Memory B cell (primary cell): ENCODE data around the gene CTNND2.

Source experiments
- ATAC-seq: fragments of 150-1000 bp; cut with Tn5 transposase; 2 replicates; pipeline ENCODE4 v1.10.0; 2021; ENCODE audit warnings: low read depth, mild to moderate bottlenecking, moderate library complexity
- DNase-seq, 2 donors: peaks; one replicate each; pipeline ENCODE4 v3.0.0; 2022; ENCODE audit warnings: low spot score in 2 of 2
- H3K27ac Mint-ChIP-seq: one replicate; pipeline ENCODE4 v1.8.0; 2022; ENCODE audit warnings: mild to moderate bottlenecking, moderate library complexity, mixed read lengths
- H3K27me3 Mint-ChIP-seq: one replicate; pipeline ENCODE4 v1.8.0; 2022; ENCODE audit warnings: mixed read lengths
- H3K36me3 Mint-ChIP-seq: one replicate; pipeline ENCODE4 v1.8.0; 2022; ENCODE audit warnings: mild to moderate bottlenecking, mixed read lengths
- H3K4me1 Mint-ChIP-seq: one replicate; pipeline ENCODE4 v1.8.0; 2022; ENCODE audit warnings: mixed read lengths
- H3K4me3 Mint-ChIP-seq: one replicate; pipeline ENCODE4 v1.8.0; 2022; ENCODE audit warnings: mild to moderate bottlenecking, moderate library complexity, mixed read lengths
- H3K9me3 Mint-ChIP-seq: one replicate; pipeline ENCODE4 v1.8.0; 2022; ENCODE audit warnings: mixed read lengths

Gene CTNND2

GRCh38 chr5:11785771-11786352 lies 118.4 kb downstream of the CTNND2 start:
- no peak overlapping the region for H3K27ac Mint-ChIP-seq
- DNase-seq = no peak
- H3K4me3 Mint-ChIP-seq = no peak overlapping the region
- ATAC-seq = no peak
- H3K9me3 Mint-ChIP-seq = peaks cover 1% of the 10 kb centered on the region
- H3K4me1 Mint-ChIP-seq = no peaks in the 10 kb centered on the region
- H3K27me3 Mint-ChIP-seq = no peaks in the 10 kb centered on the region
- no peaks in the 10 kb centered on the region for H3K36me3 Mint-ChIP-seq

DNA sequence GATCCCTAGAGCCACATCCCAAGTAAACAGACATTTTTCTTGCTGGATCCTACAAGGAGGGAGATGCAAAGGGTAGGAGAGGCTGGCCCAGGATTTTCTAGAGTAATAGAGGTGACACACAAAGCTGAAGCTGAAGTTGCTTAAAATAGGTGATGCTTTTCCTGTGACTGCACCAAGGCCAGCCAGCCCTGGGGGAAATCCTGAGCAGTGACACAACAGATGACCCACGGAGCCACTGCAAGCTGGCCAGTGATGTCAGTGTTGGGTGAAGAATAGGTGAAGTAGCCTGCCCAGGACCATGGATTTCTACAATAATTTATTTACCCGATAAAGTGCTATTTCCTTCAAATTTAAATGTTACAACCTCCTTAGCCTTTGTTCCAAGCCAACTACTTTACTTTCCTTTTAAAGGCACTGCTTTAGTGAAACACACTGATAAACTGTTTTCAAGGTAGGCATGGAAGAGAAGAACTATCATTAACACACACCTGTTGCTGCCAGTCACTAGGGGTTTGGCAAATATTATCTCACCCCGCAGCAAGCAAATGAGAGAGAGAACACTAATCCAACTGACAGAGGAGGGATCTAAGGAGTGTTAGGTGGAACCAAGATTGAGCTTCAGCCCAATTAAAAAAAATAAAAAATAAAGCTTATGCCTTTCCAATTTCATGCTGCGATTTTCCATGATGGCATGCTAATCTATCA lies 123.5 kb downstream of the CTNND2 start:
- Mint-ChIP-seq H3K4me1 (no peaks in the 10 kb centered on the region), H3K27me3 (no peaks in the 10 kb centered on the region), H3K9me3 (peaks cover 4% of the 10 kb centered on the region), H3K36me3 (no peaks in the 10 kb centered on the region), H3K27ac (no peak overlapping the region), H3K4me3 (no peak overlapping the region)
- no peak for ATAC-seq
- DNase-seq = no peak

DNA sequence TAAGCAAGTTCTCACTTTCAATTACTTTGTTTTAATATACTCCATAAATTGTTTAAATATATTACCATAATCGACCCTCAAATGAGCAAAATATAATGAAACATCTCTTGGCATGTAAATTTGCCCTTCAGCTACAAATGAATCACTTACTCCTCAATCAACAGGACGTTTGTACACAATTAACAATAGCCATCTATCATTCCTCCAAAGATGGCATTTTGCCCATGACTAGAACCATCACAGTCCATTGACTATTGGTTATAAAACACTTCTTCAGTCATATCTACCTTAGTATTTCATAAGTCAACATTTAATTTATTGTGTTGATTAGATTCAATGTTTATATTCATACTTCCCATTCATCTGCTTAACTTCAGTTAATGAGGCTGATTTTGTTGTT lies 127.2 kb downstream of the CTNND2 start:
- peaks cover 4% of the 10 kb centered on the region for H3K9me3 Mint-ChIP-seq
- no peak overlapping the region for H3K27ac Mint-ChIP-seq
- DNase-seq (no peak), ATAC-seq (no peak)
- no peak overlapping the region for H3K4me3 Mint-ChIP-seq
- H3K36me3 Mint-ChIP-seq = no peaks in the 10 kb centered on the region
- H3K27me3 Mint-ChIP-seq = no peaks in the 10 kb centered on the region
- H3K4me1 Mint-ChIP-seq = no peaks in the 10 kb centered on the region

DNA sequence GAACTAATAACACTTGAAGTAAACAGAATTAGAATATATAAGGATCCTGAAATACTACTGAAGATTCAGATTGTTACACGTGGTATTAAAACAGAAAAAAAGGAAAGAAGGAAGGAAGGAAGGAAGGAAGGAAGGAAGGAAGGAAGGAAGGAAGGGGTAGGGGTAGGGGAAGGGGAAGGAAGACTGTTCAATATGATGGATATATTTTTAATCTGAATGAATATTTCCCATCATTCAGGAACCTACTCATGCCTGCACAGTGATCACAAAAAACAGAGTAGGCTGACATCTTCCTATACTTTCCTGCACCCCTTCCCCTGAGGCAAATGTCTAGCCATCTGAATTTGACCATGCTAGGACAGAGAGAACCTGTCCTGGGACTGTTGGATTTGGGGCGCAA lies 133.9 kb downstream of the CTNND2 start:
- H3K4me3 Mint-ChIP-seq = no peak overlapping the region
- H3K27me3 Mint-ChIP-seq = no peaks in the 10 kb centered on the region
- no peak overlapping the region for H3K27ac Mint-ChIP-seq
- H3K36me3 Mint-ChIP-seq = no peaks in the 10 kb centered on the region
- peaks cover 3% of the 10 kb centered on the region for H3K9me3 Mint-ChIP-seq
- DNase-seq (no peak), ATAC-seq (no peak)
- no peaks in the 10 kb centered on the region for H3K4me1 Mint-ChIP-seq

GRCh38 chr5:11760934-11761603 lies 143.2 kb downstream of the CTNND2 start:
- ATAC-seq = no peak
- no peak for DNase-seq
- Mint-ChIP-seq H3K36me3 (no peaks in the 10 kb centered on the region), H3K27me3 (no peaks in the 10 kb centered on the region), H3K4me3 (no peak overlapping the region), H3K27ac (no peak overlapping the region), H3K9me3 (peaks cover 8% of the 10 kb centered on the region), H3K4me1 (no peaks in the 10 kb centered on the region)

DNA sequence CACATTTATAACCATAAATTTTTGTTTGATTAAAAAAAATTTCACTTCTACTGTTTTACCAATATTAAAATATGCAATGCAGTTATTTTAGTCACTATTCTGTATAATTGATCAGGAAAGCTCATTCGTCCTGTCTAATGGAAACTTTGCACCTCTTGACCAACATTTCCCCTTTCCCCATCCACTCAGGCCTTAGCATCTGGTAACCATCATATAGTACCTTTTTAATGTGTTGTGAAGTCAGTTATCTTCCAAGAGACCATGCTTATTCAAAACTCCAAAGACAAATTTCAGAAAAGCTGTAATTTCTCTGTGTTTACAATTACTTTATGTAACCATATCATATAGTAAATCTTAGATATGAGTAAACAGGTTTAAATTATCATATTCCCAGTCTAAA lies 145.9 kb downstream of the CTNND2 start:
- Mint-ChIP-seq H3K4me1 (no peaks in the 10 kb centered on the region), H3K4me3 (no peak overlapping the region), H3K9me3 (peaks cover 5% of the 10 kb centered on the region), H3K27ac (no peak overlapping the region), H3K36me3 (no peaks in the 10 kb centered on the region), H3K27me3 (no peaks in the 10 kb centered on the region)
- no peak for ATAC-seq
- DNase-seq = no peak

GRCh38 chr5:11757661-11758060 lies 146.6 kb downstream of the CTNND2 start:
- DNase-seq = no peak
- H3K9me3 Mint-ChIP-seq = peaks cover 4% of the 10 kb centered on the region
- no peak for ATAC-seq
- H3K27me3 Mint-ChIP-seq = no peaks in the 10 kb centered on the region
- no peaks in the 10 kb centered on the region for H3K4me1 Mint-ChIP-seq
- no peak overlapping the region for H3K27ac Mint-ChIP-seq
- no peaks in the 10 kb centered on the region for H3K36me3 Mint-ChIP-seq
- H3K4me3 Mint-ChIP-seq = no peak overlapping the region

DNA sequence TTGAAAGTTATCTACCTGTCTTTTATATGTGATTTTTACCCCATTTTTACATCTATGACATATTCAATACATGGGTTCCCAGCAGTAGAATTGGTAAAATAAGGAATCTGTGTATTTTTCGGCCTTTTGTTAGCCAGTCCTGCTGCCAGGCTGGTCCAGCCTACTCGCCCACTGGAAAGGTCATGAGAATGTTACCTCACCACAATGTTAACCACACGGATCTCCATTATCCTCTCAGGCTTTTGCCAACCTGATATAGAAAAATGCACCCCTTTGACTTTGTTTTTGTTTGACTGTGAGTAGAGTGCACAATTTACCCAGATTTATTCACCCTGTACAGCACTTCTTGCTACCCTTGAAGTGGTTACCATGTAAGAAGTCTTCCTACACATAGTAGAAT lies 167.2 kb downstream of the CTNND2 start:
- no peaks in the 10 kb centered on the region for H3K27me3 Mint-ChIP-seq
- H3K4me3 Mint-ChIP-seq = no peak overlapping the region
- H3K27ac Mint-ChIP-seq = no peak overlapping the region
- no peaks in the 10 kb centered on the region for H3K36me3 Mint-ChIP-seq
- no peak for ATAC-seq
- H3K4me1 Mint-ChIP-seq = no peaks in the 10 kb centered on the region
- H3K9me3 Mint-ChIP-seq = peaks cover 4% of the 10 kb centered on the region
- no peak for DNase-seq

GRCh38 chr5:11734369-11734768 lies 169.9 kb downstream of the CTNND2 start:
- Mint-ChIP-seq H3K27ac (no peak overlapping the region), H3K4me3 (no peak overlapping the region), H3K36me3 (no peaks in the 10 kb centered on the region), H3K27me3 (no peaks in the 10 kb centered on the region), H3K9me3 (peaks cover 5% of the 10 kb centered on the region), H3K4me1 (no peaks in the 10 kb centered on the region)
- DNase-seq (no peak), ATAC-seq (no peak)

DNA sequence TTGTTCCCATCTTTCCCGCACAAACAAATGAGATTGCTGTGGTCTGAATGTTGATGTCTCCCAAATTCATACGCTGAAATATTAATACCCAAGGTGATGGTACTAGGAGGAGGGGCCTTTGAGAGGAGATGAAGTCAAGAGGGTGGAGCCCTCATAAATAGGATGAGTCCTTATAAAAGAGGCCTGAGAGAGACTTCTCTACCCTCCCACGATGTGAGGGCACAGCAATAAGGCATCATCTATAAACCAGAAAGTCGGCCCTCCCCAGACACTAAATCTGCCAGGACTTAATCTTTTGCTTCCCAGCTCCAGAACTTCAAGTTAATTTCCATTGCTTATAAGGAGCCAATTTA lies 170.4 kb downstream of the CTNND2 start:
- Mint-ChIP-seq H3K4me1 (no peaks in the 10 kb centered on the region), H3K9me3 (peaks cover 5% of the 10 kb centered on the region), H3K4me3 (no peak overlapping the region), H3K27ac (no peak overlapping the region), H3K36me3 (no peaks in the 10 kb centered on the region), H3K27me3 (no peaks in the 10 kb centered on the region)
- ATAC-seq (no peak), DNase-seq (no peak)

GRCh38 chr5:11733185-11733839 lies 170.9 kb downstream of the CTNND2 start:
- no peaks in the 10 kb centered on the region for H3K36me3 Mint-ChIP-seq
- H3K27me3 Mint-ChIP-seq = no peaks in the 10 kb centered on the region
- no peak overlapping the region for H3K4me3 Mint-ChIP-seq
- H3K27ac Mint-ChIP-seq = no peak overlapping the region
- ATAC-seq = no peak
- H3K9me3 Mint-ChIP-seq = peaks cover 5% of the 10 kb centered on the region
- H3K4me1 Mint-ChIP-seq = no peaks in the 10 kb centered on the region
- DNase-seq = no peak

DNA sequence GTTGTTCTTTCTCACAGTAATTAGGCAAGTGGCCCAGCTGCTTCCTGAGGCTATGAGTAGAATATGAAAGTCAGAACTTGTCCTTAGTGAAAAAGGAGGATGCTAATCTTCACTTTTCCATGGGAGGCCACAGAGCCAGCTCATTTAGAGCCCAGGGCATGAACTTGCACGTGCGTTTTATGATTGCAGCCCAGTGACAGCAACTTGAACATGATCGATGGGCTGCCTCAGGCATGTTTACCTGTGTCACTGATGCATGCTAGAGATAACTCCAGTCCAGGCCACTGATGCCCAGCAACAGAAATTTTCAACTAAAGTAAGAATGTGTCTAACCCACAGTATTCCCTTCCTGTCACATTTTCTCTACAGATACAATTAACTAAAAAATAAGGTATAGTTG lies 179.3 kb downstream of the CTNND2 start:
- DNase-seq (no peak), ATAC-seq (no peak)
- Mint-ChIP-seq H3K27ac (no peak overlapping the region), H3K4me1 (no peaks in the 10 kb centered on the region), H3K4me3 (no peak overlapping the region), H3K36me3 (no peaks in the 10 kb centered on the region), H3K9me3 (no peaks in the 10 kb centered on the region), H3K27me3 (no peaks in the 10 kb centered on the region)

DNA sequence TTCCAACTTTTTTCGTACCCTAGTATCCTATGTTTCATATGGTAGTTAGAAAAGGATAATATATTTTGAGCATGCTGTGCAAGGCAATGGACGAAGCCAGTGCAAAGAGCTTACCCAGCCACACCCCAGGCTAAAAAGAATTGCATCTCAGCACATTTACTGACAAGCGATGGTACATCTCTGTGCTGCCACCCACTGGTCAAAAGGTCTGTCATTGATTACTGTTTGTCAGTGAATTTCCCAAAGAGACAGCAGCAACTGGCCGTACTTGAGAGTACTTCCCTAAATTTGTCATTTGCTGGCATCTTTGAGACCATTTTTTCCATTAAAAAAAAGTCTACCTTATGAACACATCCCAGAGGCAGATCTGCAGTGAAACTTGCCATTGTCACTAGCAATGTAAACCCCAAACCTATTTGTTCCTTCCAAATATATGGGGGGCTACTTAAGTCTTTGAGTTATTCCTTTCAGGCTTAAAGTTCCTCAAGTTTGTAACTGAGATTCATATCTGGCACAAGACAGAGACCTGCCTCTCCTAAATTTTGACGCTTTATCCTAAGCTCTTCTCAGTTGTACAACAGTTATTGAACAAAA lies 184.3 kb downstream of the CTNND2 start:
- no peak overlapping the region for H3K4me3 Mint-ChIP-seq
- H3K9me3 Mint-ChIP-seq = no peaks in the 10 kb centered on the region
- H3K4me1 Mint-ChIP-seq = no peaks in the 10 kb centered on the region
- DNase-seq (no peak), ATAC-seq (no peak)
- no peaks in the 10 kb centered on the region for H3K36me3 Mint-ChIP-seq
- no peaks in the 10 kb centered on the region for H3K27me3 Mint-ChIP-seq
- H3K27ac Mint-ChIP-seq = no peak overlapping the region

- ATAC-seq (no peak), DNase-seq (no peak)
- Mint-ChIP-seq H3K4me1 (no peaks in the 10 kb centered on the region), H3K27me3 (no peaks in the 10 kb centered on the region), H3K9me3 (no peaks in the 10 kb centered on the region), H3K27ac (no peak overlapping the region), H3K4me3 (no peak overlapping the region), H3K36me3 (no peaks in the 10 kb centered on the region)
Observed at GRCh38 chr5:11715461-11716196, 188.6 kb downstream of the CTNND2 start.
